ENCODE data around the gene BTBD16. TPM values are rescaled to one million over a fixed set of nuclear protein-coding genes. Genes with fewer than 3 reads are reported as not detected.

BTBD16 gene
- total and polyA plus RNA-seq, 4 donors: 0.42 to 2.8 (median 1.8) TPM

GRCh38 chr10:122328676-122329075 lies 57.6 kb downstream of the BTBD16 start:
- no peak overlapping the region for H3K27ac ChIP-seq (ENCODE audit: low read depth in 1 of 2, low read length in 2 of 2)
- no peaks in the 10 kb centered on the region for H3K4me1 ChIP-seq (ENCODE audit: control insufficient read depth in 4 of 4, insufficient read depth in 4 of 4, low read length in 3 of 4)
- H3K9me3 ChIP-seq (ENCODE audit: control insufficient read depth in 4 of 4, low read length in 3 of 4): no peaks in the 10 kb centered on the region
- WGBS: 81% methylated on average over 9 of the region's 9 CpGs
- H3K36me3 ChIP-seq (ENCODE audit: control insufficient read depth in 4 of 4, insufficient read depth in 3 of 4, low read depth in 1 of 4, low read length in 3 of 4): no peaks in the 10 kb centered on the region
- no peak for DNase-seq (ENCODE audit: low spot score)
- TF ChIP-seq RXRA (IDR thresholded peaks at IDR 0.05) (no peak), JUND (IDR thresholded peaks at IDR 0.05) (no peak), EGR1 (IDR thresholded peaks at IDR 0.05; ENCODE audit: low read depth in 2 of 2) (no peak), CTCF (IDR thresholded peaks at IDR 0.05; ENCODE audit: low read depth, low read length, missing input control) (no peak), GABPA (IDR thresholded peaks at IDR 0.05 in 1 of 2, conservative IDR thresholded peaks at IDR 0.05 in 1 of 2) (no peak), NR2F2 (IDR thresholded peaks at IDR 0.05) (no peak), SP1 (IDR thresholded peaks at IDR 0.05) (no peak), YY1 (IDR thresholded peaks at IDR 0.05) (no peak), TAF1 (conservative IDR thresholded peaks at IDR 0.05) (no peak), HNF4A (conservative IDR thresholded peaks at IDR 0.05) (no peak), FOXA2 (IDR thresholded peaks at IDR 0.05) (no peak), FOXA1 (IDR thresholded peaks at IDR 0.05) (no peak), RAD21 (IDR thresholded peaks at IDR 0.05) (no peak)
- TF ChIP-seq, protein P1, sequence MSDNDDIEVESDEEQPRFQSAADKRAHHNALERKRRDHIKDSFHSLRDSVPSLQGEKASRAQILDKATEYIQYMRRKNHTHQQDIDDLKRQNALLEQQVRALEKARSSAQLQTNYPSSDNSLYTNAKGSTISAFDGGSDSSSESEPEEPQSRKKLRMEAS (IDR thresholded peaks at IDR 0.05): no peak
- TF ChIP-seq, protein P2, sequence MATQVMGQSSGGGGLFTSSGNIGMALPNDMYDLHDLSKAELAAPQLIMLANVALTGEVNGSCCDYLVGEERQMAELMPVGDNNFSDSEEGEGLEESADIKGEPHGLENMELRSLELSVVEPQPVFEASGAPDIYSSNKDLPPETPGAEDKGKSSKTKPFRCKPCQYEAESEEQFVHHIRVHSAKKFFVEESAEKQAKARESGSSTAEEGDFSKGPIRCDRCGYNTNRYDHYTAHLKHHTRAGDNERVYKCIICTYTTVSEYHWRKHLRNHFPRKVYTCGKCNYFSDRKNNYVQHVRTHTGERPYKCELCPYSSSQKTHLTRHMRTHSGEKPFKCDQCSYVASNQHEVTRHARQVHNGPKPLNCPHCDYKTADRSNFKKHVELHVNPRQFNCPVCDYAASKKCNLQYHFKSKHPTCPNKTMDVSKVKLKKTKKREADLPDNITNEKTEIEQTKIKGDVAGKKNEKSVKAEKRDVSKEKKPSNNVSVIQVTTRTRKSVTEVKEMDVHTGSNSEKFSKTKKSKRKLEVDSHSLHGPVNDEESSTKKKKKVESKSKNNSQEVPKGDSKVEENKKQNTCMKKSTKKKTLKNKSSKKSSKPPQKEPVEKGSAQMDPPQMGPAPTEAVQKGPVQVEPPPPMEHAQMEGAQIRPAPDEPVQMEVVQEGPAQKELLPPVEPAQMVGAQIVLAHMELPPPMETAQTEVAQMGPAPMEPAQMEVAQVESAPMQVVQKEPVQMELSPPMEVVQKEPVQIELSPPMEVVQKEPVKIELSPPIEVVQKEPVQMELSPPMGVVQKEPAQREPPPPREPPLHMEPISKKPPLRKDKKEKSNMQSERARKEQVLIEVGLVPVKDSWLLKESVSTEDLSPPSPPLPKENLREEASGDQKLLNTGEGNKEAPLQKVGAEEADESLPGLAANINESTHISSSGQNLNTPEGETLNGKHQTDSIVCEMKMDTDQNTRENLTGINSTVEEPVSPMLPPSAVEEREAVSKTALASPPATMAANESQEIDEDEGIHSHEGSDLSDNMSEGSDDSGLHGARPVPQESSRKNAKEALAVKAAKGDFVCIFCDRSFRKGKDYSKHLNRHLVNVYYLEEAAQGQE (IDR thresholded peaks at IDR 0.05): no peak
- TF ChIP-seq, protein P3, sequence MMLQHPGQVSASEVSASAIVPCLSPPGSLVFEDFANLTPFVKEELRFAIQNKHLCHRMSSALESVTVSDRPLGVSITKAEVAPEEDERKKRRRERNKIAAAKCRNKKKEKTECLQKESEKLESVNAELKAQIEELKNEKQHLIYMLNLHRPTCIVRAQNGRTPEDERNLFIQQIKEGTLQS (IDR thresholded peaks at IDR 0.05): no peak
- TF ChIP-seq, protein P4, sequence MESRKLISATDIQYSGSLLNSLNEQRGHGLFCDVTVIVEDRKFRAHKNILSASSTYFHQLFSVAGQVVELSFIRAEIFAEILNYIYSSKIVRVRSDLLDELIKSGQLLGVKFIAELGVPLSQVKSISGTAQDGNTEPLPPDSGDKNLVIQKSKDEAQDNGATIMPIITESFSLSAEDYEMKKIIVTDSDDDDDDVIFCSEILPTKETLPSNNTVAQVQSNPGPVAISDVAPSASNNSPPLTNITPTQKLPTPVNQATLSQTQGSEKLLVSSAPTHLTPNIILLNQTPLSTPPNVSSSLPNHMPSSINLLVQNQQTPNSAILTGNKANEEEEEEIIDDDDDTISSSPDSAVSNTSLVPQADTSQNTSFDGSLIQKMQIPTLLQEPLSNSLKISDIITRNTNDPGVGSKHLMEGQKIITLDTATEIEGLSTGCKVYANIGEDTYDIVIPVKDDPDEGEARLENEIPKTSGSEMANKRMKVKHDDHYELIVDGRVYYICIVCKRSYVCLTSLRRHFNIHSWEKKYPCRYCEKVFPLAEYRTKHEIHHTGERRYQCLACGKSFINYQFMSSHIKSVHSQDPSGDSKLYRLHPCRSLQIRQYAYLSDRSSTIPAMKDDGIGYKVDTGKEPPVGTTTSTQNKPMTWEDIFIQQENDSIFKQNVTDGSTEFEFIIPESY (IDR thresholded peaks at IDR 0.05): no peak
- no peak overlapping the region for H3K4me3 ChIP-seq (ENCODE audit: low read depth in 1 of 3, low read length in 3 of 3)
- no peaks in the 10 kb centered on the region for H3K27me3 ChIP-seq (ENCODE audit: control insufficient read depth in 4 of 4, insufficient read depth in 4 of 4, low read length in 3 of 4)
- no peak overlapping the region for H3K9ac ChIP-seq (ENCODE audit: low read depth in 1 of 2, low read length in 2 of 2)

DNA sequence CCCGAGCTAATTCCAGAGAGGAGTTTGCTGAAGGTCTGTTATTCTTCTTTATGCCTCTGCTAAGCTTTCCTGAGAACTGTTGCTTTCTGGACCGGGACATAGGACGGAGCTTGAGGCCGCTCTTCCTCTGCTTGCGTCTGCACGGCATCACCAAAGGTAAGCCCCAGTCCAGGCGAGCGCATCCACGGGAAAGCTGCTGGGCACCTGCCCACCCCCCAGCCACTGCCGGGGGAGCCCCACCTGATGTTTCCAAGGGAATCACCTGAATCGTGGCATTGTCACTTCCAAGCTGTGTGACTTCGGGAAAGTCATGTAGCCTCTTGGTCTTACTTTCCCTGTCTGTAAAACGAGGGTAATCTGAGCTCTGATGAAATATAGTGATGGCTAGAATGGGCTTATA lies 58.3 kb downstream of the BTBD16 start:
- DNase-seq (ENCODE audit: low spot score): no peak
- Histone ChIP-seq H3K9ac (ENCODE audit: low read depth in 1 of 2, low read length in 2 of 2) (no peak overlapping the region), H3K4me1 (ENCODE audit: control insufficient read depth in 4 of 4, insufficient read depth in 4 of 4, low read length in 3 of 4) (no peaks in the 10 kb centered on the region), H3K27me3 (ENCODE audit: control insufficient read depth in 4 of 4, insufficient read depth in 4 of 4, low read length in 3 of 4) (no peaks in the 10 kb centered on the region), H3K27ac (ENCODE audit: low read depth in 1 of 2, low read length in 2 of 2) (no peak overlapping the region), H3K4me3 (ENCODE audit: low read depth in 1 of 3, low read length in 3 of 3) (no peak overlapping the region), H3K9me3 (ENCODE audit: control insufficient read depth in 4 of 4, low read length in 3 of 4) (no peaks in the 10 kb centered on the region), H3K36me3 (ENCODE audit: control insufficient read depth in 4 of 4, insufficient read depth in 3 of 4, low read depth in 1 of 4, low read length in 3 of 4) (no peaks in the 10 kb centered on the region)
- WGBS: 89% methylated on average over 13 of the region's 13 CpGs
- TF ChIP-seq, protein P2 (IDR thresholded peaks at IDR 0.05): no peak
- TF ChIP-seq JUND (IDR thresholded peaks at IDR 0.05) (no peak), FOXA1 (IDR thresholded peaks at IDR 0.05) (no peak), EGR1 (IDR thresholded peaks at IDR 0.05; ENCODE audit: low read depth in 2 of 2) (no peak), FOXA2 (IDR thresholded peaks at IDR 0.05) (no peak), HNF4A (conservative IDR thresholded peaks at IDR 0.05) (no peak), YY1 (IDR thresholded peaks at IDR 0.05) (no peak), NR2F2 (IDR thresholded peaks at IDR 0.05) (no peak)
